ENCODE data around the gene DYNC2H1.
"Not testable (repeated sequence)": the region's sequence is repeated elsewhere in the genome, so short reads cannot be mapped to it uniquely, and the experiment has no call there.

The DYNC2H1 gene

GRCh38 chr11:103370076-103370475 lies 260.9 kb downstream of the DYNC2H1 start:
- DNase-seq (ENCODE audit: low read depth): no peak

GRCh38 chr11:103372906-103373305 lies 263.7 kb downstream of the DYNC2H1 start:
- no peak for DNase-seq (ENCODE audit: low read depth)

GRCh38 chr11:103374227-103374626 lies 265.0 kb downstream of the DYNC2H1 start:
- DNase-seq (ENCODE audit: low read depth): not testable (repeated sequence)

GRCh38 chr11:103378931-103379330 lies 269.7 kb downstream of the DYNC2H1 start:
- DNase-seq (ENCODE audit: low read depth): no peak

GRCh38 chr11:103380031-103380430 lies 270.8 kb downstream of the DYNC2H1 start:
- DNase-seq (ENCODE audit: low read depth): no peak

- no peak for DNase-seq (ENCODE audit: low read depth)
Measured at GRCh38 chr11:103384652-103385051, 275.4 kb downstream of the DYNC2H1 start.

GRCh38 chr11:103395612-103396011 lies 286.4 kb downstream of the DYNC2H1 start:
- DNase-seq (ENCODE audit: low read depth): no peak

- DNase-seq (ENCODE audit: low read depth): no peak
Measured at GRCh38 chr11:103396237-103396636, 287.0 kb downstream of the DYNC2H1 start.

- no peak for DNase-seq (ENCODE audit: low read depth)
Measured at GRCh38 chr11:103397369-103397768, 288.1 kb downstream of the DYNC2H1 start.

GRCh38 chr11:103398829-103399228 lies 289.6 kb downstream of the DYNC2H1 start:
- no peak for DNase-seq (ENCODE audit: low read depth)

GRCh38 chr11:103406357-103406756 lies 297.1 kb downstream of the DYNC2H1 start:
- DNase-seq (ENCODE audit: low read depth): no peak

GRCh38 chr11:103407641-103408040 lies 298.4 kb downstream of the DYNC2H1 start:
- DNase-seq (ENCODE audit: low read depth): no peak

GRCh38 chr11:103413266-103413888 lies 304.2 kb downstream of the DYNC2H1 start:
- DNase-seq (ENCODE audit: low read depth): no peak

GRCh38 chr11:103418014-103418413 lies 308.8 kb downstream of the DYNC2H1 start:
- no peak for DNase-seq (ENCODE audit: low read depth)

GRCh38 chr11:103420593-103420992 lies 311.4 kb downstream of the DYNC2H1 start:
- no peak for DNase-seq (ENCODE audit: low read depth)

- no peak for DNase-seq (ENCODE audit: low read depth)
Measured at GRCh38 chr11:103433386-103434072, 324.3 kb downstream of the DYNC2H1 start.

GRCh38 chr11:103434073-103434411 lies 324.8 kb downstream of the DYNC2H1 start:
- DNase-seq (ENCODE audit: low read depth): no peak

GRCh38 chr11:103436131-103436770 lies 327.0 kb downstream of the DYNC2H1 start:
- DNase-seq (ENCODE audit: low read depth): no peak

GRCh38 chr11:103441021-103441420 lies 331.8 kb downstream of the DYNC2H1 start:
- DNase-seq (ENCODE audit: low read depth): no peak

GRCh38 chr11:103448966-103449365 lies 339.7 kb downstream of the DYNC2H1 start:
- DNase-seq (ENCODE audit: low read depth): no peak

GRCh38 chr11:103450241-103450640 lies 341.0 kb downstream of the DYNC2H1 start:
- DNase-seq (ENCODE audit: low read depth): no peak

- DNase-seq (ENCODE audit: low read depth): no peak
Measured at GRCh38 chr11:103453126-103453525, 343.9 kb downstream of the DYNC2H1 start.

- DNase-seq (ENCODE audit: low read depth): no peak
Measured at GRCh38 chr11:103453915-103454709, 344.9 kb downstream of the DYNC2H1 start.

Measured in activated T-cell treated with anti-CD3 and anti-CD28 coated beads for 24 hours (primary cell).